H9 (cell line): ENCODE measurements around the gene CCSER1. TPM values are rescaled to one million over a fixed set of nuclear protein-coding genes. Genes with fewer than 3 reads are reported as not detected.

ENCODE experiments used
- DNase-seq: peaks from one replicate; pipeline ENCODE4 v3.0.0-alpha.2; 2017
- H2AFZ ChIP-seq: one replicate; pipeline ENCODE4 v1.6.1; 2013; ENCODE audit warnings: mild to moderate bottlenecking, low read length, control low read depth, moderate library complexity
- H2AK5ac ChIP-seq: 2 replicates; pipeline ENCODE4 v1.6.1; 2013; ENCODE audit warnings: low read length, control low read depth, mixed read lengths; ENCODE audit not compliant: insufficient read length
- H2BK120ac ChIP-seq: one replicate; pipeline ENCODE4 v1.6.1; 2013; ENCODE audit warnings: low read depth, mild to moderate bottlenecking, low read length, control low read depth, inconsistent platforms; ENCODE audit not compliant: poor library complexity, severe bottlenecking
- H2BK12ac ChIP-seq: 2 replicates; pipeline ENCODE4 v1.6.1; 2013; ENCODE audit warnings: low read length, control low read depth, mixed read lengths, low read depth; ENCODE audit not compliant: insufficient read length
- H2BK15ac ChIP-seq: 2 replicates; pipeline ENCODE4 v1.6.1; 2013; ENCODE audit warnings: low read depth, low read length, control low read depth
- H2BK20ac ChIP-seq: one replicate; pipeline ENCODE4 v1.6.1; 2013; ENCODE audit warnings: low read depth, mild to moderate bottlenecking, low read length, control low read depth, inconsistent platforms; ENCODE audit not compliant: poor library complexity, severe bottlenecking
- H2BK5ac ChIP-seq: 2 replicates; pipeline ENCODE4 v1.6.1; 2013; ENCODE audit warnings: low read length, control low read depth, mixed read lengths; ENCODE audit not compliant: insufficient read length
- H3K14ac ChIP-seq: 2 replicates; pipeline ENCODE4 v1.6.1; 2013; ENCODE audit warnings: low read length, control low read depth; ENCODE audit not compliant: insufficient read depth
- H3K18ac ChIP-seq: 2 replicates; pipeline ENCODE4 v1.6.1; 2013; ENCODE audit warnings: low read depth, mild to moderate bottlenecking, mixed read lengths, low read length, control low read depth; ENCODE audit not compliant: insufficient read length
- H3K23ac ChIP-seq: 2 replicates; pipeline ENCODE4 v1.6.1; 2013; ENCODE audit warnings: low read length, control low read depth, mixed read lengths, low read depth; ENCODE audit not compliant: insufficient read length
- H3K23me2 ChIP-seq: 2 replicates; pipeline ENCODE4 v1.6.1; 2013; ENCODE audit warnings: low read depth, mild to moderate bottlenecking, mixed read lengths, low read length, control low read depth; ENCODE audit not compliant: insufficient read length, poor library complexity, severe bottlenecking
- H3K27ac ChIP-seq: 2 replicates; pipeline ENCODE4 v1.5.1; 2013; ENCODE audit warnings: low read length, control low read depth, mixed read lengths, low read depth; ENCODE audit not compliant: insufficient read length
- H3K27me3 ChIP-seq: 2 replicates; pipeline ENCODE4 v1.6.1; 2013; ENCODE audit warnings: low read length, control low read depth, inconsistent platforms; ENCODE audit not compliant: insufficient read depth
- H3K4ac ChIP-seq: 2 replicates; pipeline ENCODE4 v1.6.1; 2013; ENCODE audit warnings: low read depth, mild to moderate bottlenecking, control low read depth, inconsistent platforms, low read length, moderate library complexity
- H3K4me1 ChIP-seq: 2 replicates; pipeline ENCODE4 v1.6.1; 2013; ENCODE audit warnings: low read length, control low read depth, inconsistent platforms; ENCODE audit not compliant: insufficient read depth
- H3K4me2 ChIP-seq: 2 replicates; pipeline ENCODE4 v1.6.1; 2013; ENCODE audit warnings: low read length, control low read depth, mixed read lengths; ENCODE audit not compliant: insufficient read length, insufficient read depth
- H3K56ac ChIP-seq: 2 replicates; pipeline ENCODE4 v1.6.1; 2013; ENCODE audit warnings: low read depth, mild to moderate bottlenecking, mixed read lengths, low read length, control low read depth; ENCODE audit not compliant: insufficient read length
- H3K79me1 ChIP-seq: 2 replicates; pipeline ENCODE4 v1.6.1; 2013; ENCODE audit warnings: low read depth, mild to moderate bottlenecking, moderate library complexity, low read length, control low read depth, inconsistent platforms; ENCODE audit not compliant: insufficient read depth, poor library complexity, severe bottlenecking
- H3K79me2 ChIP-seq: 2 replicates; pipeline ENCODE4 v1.6.1; 2013; ENCODE audit warnings: low read length, control low read depth, inconsistent platforms; ENCODE audit not compliant: insufficient read depth
- H3K9ac ChIP-seq: 2 replicates; pipeline ENCODE4 v1.6.1; 2013; ENCODE audit warnings: low read length, control low read depth, mixed read lengths; ENCODE audit not compliant: insufficient read length; ENCODE audit errors: extremely low read depth
- H3K9me3 ChIP-seq: one replicate; pipeline ENCODE4 v1.6.1; 2013; ENCODE audit warnings: low read depth, low read length, inconsistent platforms; ENCODE audit not compliant: control insufficient read depth
- H3T11ph ChIP-seq: one replicate; pipeline ENCODE4 v1.6.1; 2013; ENCODE audit warnings: mild to moderate bottlenecking, low read length, control low read depth, inconsistent platforms
- H4K20me1 ChIP-seq: one replicate; pipeline ENCODE4 v1.6.1; 2013; ENCODE audit not compliant: control insufficient read depth, insufficient read length, insufficient read depth
- H4K5ac ChIP-seq: 2 replicates; pipeline ENCODE4 v1.6.1; 2013; ENCODE audit warnings: low read depth, mild to moderate bottlenecking, mixed read lengths, low read length, control low read depth; ENCODE audit not compliant: insufficient read length
- H4K8ac ChIP-seq: replicated peaks from 2 replicates; pipeline ENCODE4 v1.6.1; 2013; ENCODE audit warnings: low read length, control low read depth, mixed read lengths, low read depth; ENCODE audit not compliant: insufficient read length
- H4K91ac ChIP-seq: 2 replicates; pipeline ENCODE4 v1.6.1; 2013; ENCODE audit warnings: low read depth, mild to moderate bottlenecking, moderate library complexity, mixed read lengths, low read length, control low read depth; ENCODE audit not compliant: insufficient read length
- H3K27ac Mint-ChIP-seq, 3 experiments: 2 replicates in 2 of 3; 3 replicates in 1 of 3; pipeline ENCODE4 v1.8.0; 2020 to 2021; ENCODE audit warnings: mixed read lengths in 3 of 3, mild to moderate bottlenecking in 1 of 3, moderate library complexity in 1 of 3
- H3K27me3 Mint-ChIP-seq: 2 replicates; pipeline ENCODE4 v1.8.0; 2021; ENCODE audit warnings: low read depth, mild to moderate bottlenecking, moderate library complexity, mixed read lengths
- H3K36me3 Mint-ChIP-seq, 3 experiments: 2 replicates in 2 of 3; 3 replicates in 1 of 3; pipeline ENCODE4 v1.8.0; 2020 to 2021; ENCODE audit warnings: low read depth in 3 of 3, mixed read lengths in 3 of 3; ENCODE audit not compliant: insufficient read depth in 1 of 3
- H3K4me1 Mint-ChIP-seq, 2 experiments: 2 replicates each; pipeline ENCODE4 v1.8.0; 2020; ENCODE audit warnings: mixed read lengths in 2 of 2
- H3K4me3 Mint-ChIP-seq, 2 experiments: 2 replicates in 1 of 2; 3 replicates in 1 of 2; pipeline ENCODE4 v1.8.0; 2020 to 2021; ENCODE audit warnings: mild to moderate bottlenecking in 2 of 2, mixed read lengths in 2 of 2, moderate library complexity in 1 of 2
- H3K9me3 Mint-ChIP-seq, 2 experiments: 2 replicates in 1 of 2; 3 replicates in 1 of 2; pipeline ENCODE4 v1.8.0; 2020; ENCODE audit warnings: mild to moderate bottlenecking in 2 of 2, mixed read lengths in 2 of 2, moderate library complexity in 1 of 2
- CTCF ChIP-seq: fragments of 200-600 bp; sonication (generic); conservative IDR thresholded peaks from 3 replicates; pipeline ENCODE4 v1.8.0; 2021; ENCODE audit warnings: antibody characterized with exemption, mild to moderate bottlenecking
- WGBS: extraction: QIAGEN DNeasy Blood & Tissue Kit; methylation state at CpG from one replicate; pipeline ENCODE4 v1.1.7; 2013; ENCODE audit warnings: missing lambda C conversion rate, low lambda C conversion rate, mixed read lengths; ENCODE audit not compliant: insufficient read length; ENCODE audit errors: extremely low coverage; 5-methylcytosine and 5-hydroxymethylcytosine counted together
- total RNA-seq: library from RNA; stranded (reverse); gene quantifications from 2 replicates; pipeline ENCODE4 v1.2.1, GENCODE V29; 2021

Gene CCSER1
- total RNA-seq, 1 experiment from 2014 or later, result 0.37 TPM

GRCh38 chr4:90130076-90130475 lies 2.9 kb downstream of the CCSER1 start:
- H3K27ac ChIP-seq, result no peak overlapping the region
- no peak overlapping the region for H4K5ac ChIP-seq
- H4K91ac ChIP-seq, result no peak overlapping the region
- H2BK15ac ChIP-seq, result no peak overlapping the region
- Mint-ChIP-seq H3K4me3 (no peak overlapping the region), H3K27ac (no peak overlapping the region), H3K27me3 (peaks cover 43% of the 10 kb centered on the region), H3K36me3 (no peaks in the 10 kb centered on the region), H3K9me3 (no peaks in the 10 kb centered on the region), H3K4me1 (peaks cover 14 to 15% of the 10 kb centered on the region in 2 experiments)
- H3K27me3 ChIP-seq, result no peaks in the 10 kb centered on the region; the same call in 1 of the 2 replicates
- H3K4me2 ChIP-seq, result no peak overlapping the region
- H2BK120ac ChIP-seq, result no peak overlapping the region
- WGBS, result no CpG with 5 or more reads among the region's 5 CpGs
- no peak overlapping the region for H2BK12ac ChIP-seq
- no peak overlapping the region for H3K23ac ChIP-seq
- H2AK5ac ChIP-seq, result no peak overlapping the region
- H2BK20ac ChIP-seq, result no peak overlapping the region
- no peak overlapping the region for H3K14ac ChIP-seq
- H3T11ph ChIP-seq, result no peak overlapping the region
- no peak overlapping the region for H4K8ac ChIP-seq
- no peak overlapping the region for H3K18ac ChIP-seq
- no peaks in the 10 kb centered on the region for H4K20me1 ChIP-seq
- no peak for TF ChIP-seq CTCF
- no peak overlapping the region for H2BK5ac ChIP-seq
- no peaks in the 10 kb centered on the region for H3K9me3 ChIP-seq
- no peak overlapping the region for H3K56ac ChIP-seq
- no peak overlapping the region for H2AFZ ChIP-seq
- peaks cover 16% of the 10 kb centered on the region for H3K23me2 ChIP-seq
- H3K4ac ChIP-seq, result no peak overlapping the region
- H3K79me1 ChIP-seq, result no peaks in the 10 kb centered on the region
- H3K79me2 ChIP-seq, result no peaks in the 10 kb centered on the region
- H3K4me1 ChIP-seq, result no peaks in the 10 kb centered on the region
- no peak overlapping the region for H3K9ac ChIP-seq
- no peak for DNase-seq
